ENCODE measurements around the gene NDUFA7. TPM values are rescaled to one million over a fixed set of nuclear protein-coding genes. Genes with fewer than 3 reads are reported as not detected.

NDUFA7 gene
- total RNA-seq, 1 experiment from 2014 or later, result 70.2 TPM

DNA sequence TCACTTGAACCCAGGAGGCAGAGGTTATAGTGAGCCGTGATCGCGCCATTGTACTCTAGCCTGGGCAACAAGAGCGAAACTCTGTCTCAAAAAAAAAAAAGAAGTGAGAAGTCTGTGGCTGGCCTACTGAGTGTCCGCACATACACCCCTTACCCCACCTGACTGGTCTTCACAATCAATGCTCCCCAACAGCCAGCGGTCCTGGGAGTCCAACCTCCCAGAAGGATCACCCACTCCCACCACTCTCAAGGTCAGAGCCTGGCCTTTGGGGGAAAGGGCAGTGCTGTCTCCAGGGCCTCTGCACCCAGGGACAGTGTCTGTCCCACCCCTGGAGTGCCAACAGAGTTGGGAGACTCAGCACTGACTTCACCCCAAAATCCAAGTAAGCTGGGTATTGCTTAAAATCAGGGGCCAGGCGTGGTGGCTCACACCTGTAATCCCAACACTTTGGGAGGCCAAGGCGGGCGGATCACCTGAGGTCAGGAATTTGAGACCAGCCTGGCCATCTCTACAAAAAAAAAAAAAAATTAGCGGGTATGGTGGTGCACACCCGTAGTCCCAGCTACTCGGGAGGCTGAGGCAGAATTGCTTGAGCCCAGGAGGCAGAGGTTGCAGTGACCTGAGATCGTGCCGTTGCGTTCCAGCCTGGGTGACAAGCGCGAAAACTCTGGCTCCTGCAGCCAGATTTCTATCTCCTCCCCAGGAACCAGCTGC lies 10.7 kb downstream of the NDUFA7 start:
- TF ChIP-seq, protein P1, sequence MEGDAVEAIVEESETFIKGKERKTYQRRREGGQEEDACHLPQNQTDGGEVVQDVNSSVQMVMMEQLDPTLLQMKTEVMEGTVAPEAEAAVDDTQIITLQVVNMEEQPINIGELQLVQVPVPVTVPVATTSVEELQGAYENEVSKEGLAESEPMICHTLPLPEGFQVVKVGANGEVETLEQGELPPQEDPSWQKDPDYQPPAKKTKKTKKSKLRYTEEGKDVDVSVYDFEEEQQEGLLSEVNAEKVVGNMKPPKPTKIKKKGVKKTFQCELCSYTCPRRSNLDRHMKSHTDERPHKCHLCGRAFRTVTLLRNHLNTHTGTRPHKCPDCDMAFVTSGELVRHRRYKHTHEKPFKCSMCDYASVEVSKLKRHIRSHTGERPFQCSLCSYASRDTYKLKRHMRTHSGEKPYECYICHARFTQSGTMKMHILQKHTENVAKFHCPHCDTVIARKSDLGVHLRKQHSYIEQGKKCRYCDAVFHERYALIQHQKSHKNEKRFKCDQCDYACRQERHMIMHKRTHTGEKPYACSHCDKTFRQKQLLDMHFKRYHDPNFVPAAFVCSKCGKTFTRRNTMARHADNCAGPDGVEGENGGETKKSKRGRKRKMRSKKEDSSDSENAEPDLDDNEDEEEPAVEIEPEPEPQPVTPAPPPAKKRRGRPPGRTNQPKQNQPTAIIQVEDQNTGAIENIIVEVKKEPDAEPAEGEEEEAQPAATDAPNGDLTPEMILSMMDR (conservative IDR thresholded peaks at IDR 0.05; ENCODE audit: low read depth, low read length), result no peak
- TF ChIP-seq EZH2 (IDR thresholded peaks at IDR 0.05; ENCODE audit: borderline replicate concordance, low read depth, low read length, poor library complexity, severe bottlenecking), result no peak
- DNase-seq (ENCODE audit: low spot score), result no peak
- ChIA-PET CTCF (no interaction called here), POLR2A (ENCODE audit: low non-redundant PET) (interaction anchor here (0.6 kb wide), 2 partner anchors 50 to 134 kb away, joined by 3 to 7 read pairs; no protein-coding TSS in a partner anchor)
- Histone ChIP-seq H3K27ac (ENCODE audit: low read depth, low read length, poor library complexity, severe bottlenecking) (no peak overlapping the region), H3K36me3 (ENCODE audit: insufficient read depth, low read length, poor library complexity, severe bottlenecking) (peaks cover 18% of the 10 kb centered on the region), H3K4me3 (ENCODE audit: low read depth, low read length, poor library complexity, severe bottlenecking) (no peak overlapping the region), H3K9me3 (ENCODE audit: low read depth, low read length, poor library complexity, severe bottlenecking) (no peaks in the 10 kb centered on the region), H3K4me1 (ENCODE audit: insufficient read depth, low read length, poor library complexity, severe bottlenecking) (peaks cover 22% of the 10 kb centered on the region), H3K27me3 (replicated peaks; ENCODE audit: insufficient read depth, low read depth, low read length, poor library complexity) (no peaks in the 10 kb centered on the region)
- BruUV-seq (replicated peaks), result no TSS peak
- intact Hi-C loops (cut with micrococcal nuclease; ENCODE audit: unreplicated experiment), result no loop called here

DNA sequence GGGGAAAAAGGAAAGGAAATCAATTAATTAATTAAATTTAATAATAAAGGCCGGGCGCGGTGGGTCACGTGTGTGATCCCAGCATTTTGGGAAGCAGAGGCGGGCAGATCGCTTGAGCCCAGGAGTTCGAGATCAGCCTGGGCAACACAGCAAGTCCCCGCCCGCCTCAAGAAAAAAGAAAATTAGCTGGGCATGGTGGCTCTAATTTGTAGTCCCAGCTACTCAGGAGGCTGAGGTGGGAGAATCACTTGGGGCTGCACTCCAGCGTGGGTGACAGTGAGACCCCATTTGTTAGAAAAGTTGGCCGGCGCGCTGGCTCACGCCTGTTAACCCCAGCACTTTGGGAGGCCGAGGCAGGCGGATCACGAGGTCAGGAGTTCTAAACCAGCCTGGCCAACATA lies 12.3 kb downstream of the NDUFA7 start:
- intact Hi-C loops (cut with micrococcal nuclease; ENCODE audit: unreplicated experiment), result no loop called here
- H3K9me3 ChIP-seq (ENCODE audit: low read depth, low read length, poor library complexity, severe bottlenecking), result no peaks in the 10 kb centered on the region
- ChIA-PET CTCF (no interaction called here), POLR2A (ENCODE audit: low non-redundant PET) (no interaction called here)
- peaks cover 22% of the 10 kb centered on the region for H3K4me1 ChIP-seq (ENCODE audit: insufficient read depth, low read length, poor library complexity, severe bottlenecking)
- H3K27ac ChIP-seq (ENCODE audit: low read depth, low read length, poor library complexity, severe bottlenecking), result no peak overlapping the region
- TF ChIP-seq, protein P1 (conservative IDR thresholded peaks at IDR 0.05; ENCODE audit: low read depth, low read length), result no peak
- no peak for TF ChIP-seq EZH2 (IDR thresholded peaks at IDR 0.05; ENCODE audit: borderline replicate concordance, low read depth, low read length, poor library complexity, severe bottlenecking)
- H3K27me3 ChIP-seq (replicated peaks; ENCODE audit: insufficient read depth, low read depth, low read length, poor library complexity), result no peaks in the 10 kb centered on the region
- peak overlapping the region; percentile 67 for H3K4me3 ChIP-seq (ENCODE audit: low read depth, low read length, poor library complexity, severe bottlenecking)
- no TSS peak for BruUV-seq (replicated peaks)
- H3K36me3 ChIP-seq (ENCODE audit: insufficient read depth, low read length, poor library complexity, severe bottlenecking), result peaks cover 11% of the 10 kb centered on the region
- DNase-seq (ENCODE audit: low spot score), result no peak

DNA sequence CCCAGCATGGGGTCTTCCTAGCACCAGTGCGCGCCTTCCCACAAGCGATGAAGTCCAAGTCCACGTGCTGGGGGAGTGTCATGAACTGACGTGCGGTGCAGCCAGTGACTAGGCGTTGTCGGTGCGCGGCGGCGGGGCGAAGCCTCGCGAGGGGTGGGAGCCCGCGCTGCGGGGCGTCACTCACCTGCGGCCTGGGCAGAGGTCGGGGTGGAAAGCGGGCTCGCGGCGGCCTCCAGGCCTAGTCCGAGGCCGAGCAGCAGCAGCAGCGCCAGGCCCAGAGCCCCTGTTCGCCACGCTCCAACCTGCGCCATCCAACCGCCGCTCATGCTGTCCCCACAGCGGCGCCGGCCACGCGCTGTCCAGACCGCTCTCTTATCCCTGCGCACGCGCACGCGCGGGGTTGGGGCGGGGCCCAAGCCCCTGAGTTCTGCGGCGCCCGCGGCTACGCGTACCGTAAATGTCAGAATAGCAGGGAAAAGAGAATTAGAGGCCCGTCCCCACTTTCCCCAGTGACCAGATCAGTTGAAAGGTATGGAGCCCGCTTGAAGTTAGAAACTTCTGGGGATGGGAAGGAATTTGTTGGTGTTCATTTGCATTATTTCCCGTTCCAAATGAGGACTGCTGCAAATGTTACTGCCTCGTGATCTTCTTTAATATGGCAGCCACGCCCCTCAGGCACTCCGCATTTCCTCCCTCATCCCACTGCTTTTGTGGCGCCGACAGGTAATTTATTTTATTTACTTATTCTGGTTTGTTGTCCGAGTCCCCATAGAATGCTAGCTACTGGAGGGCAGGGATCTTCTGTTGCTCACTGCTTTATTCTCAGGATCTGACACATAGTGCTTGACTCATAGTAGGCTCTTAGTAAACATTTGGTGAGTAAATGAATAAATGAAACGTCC lies 13.0 kb downstream of the NDUFA7 start, which contains the start of gene CD320:
TSS of gene CD320 (minus strand) at position 394 of the 902 bp plus-strand sequence. CDS start at position 326, 68 bp downstream.
- TF ChIP-seq EZH2 (IDR thresholded peaks at IDR 0.05; ENCODE audit: borderline replicate concordance, low read depth, low read length, poor library complexity, severe bottlenecking), result no peak
- TF ChIP-seq, protein P1 (conservative IDR thresholded peaks at IDR 0.05; ENCODE audit: low read depth, low read length), result no peak
- BruUV-seq (replicated peaks), result TSS peak; percentile 46
- peak; percentile 96 for DNase-seq (ENCODE audit: low spot score)
- POLR2A ChIA-PET (ENCODE audit: low non-redundant PET), result no interaction called here
- intact Hi-C loops (cut with micrococcal nuclease; ENCODE audit: unreplicated experiment), result no loop called here
- peaks cover 22% of the 10 kb centered on the region for H3K4me1 ChIP-seq (ENCODE audit: insufficient read depth, low read length, poor library complexity, severe bottlenecking)
- H3K36me3 ChIP-seq (ENCODE audit: insufficient read depth, low read length, poor library complexity, severe bottlenecking), result peaks cover 11% of the 10 kb centered on the region
- H3K27ac ChIP-seq (ENCODE audit: low read depth, low read length, poor library complexity, severe bottlenecking), result peak within 1 kb of the TSS; percentile 90
- H3K9me3 ChIP-seq (ENCODE audit: low read depth, low read length, poor library complexity, severe bottlenecking), result no peaks in the 10 kb centered on the region
- CTCF ChIA-PET, result no interaction called here
- no peaks in the 10 kb centered on the region for H3K27me3 ChIP-seq (replicated peaks; ENCODE audit: insufficient read depth, low read depth, low read length, poor library complexity)
- peak within 1 kb of the TSS; percentile 67 for H3K4me3 ChIP-seq (ENCODE audit: low read depth, low read length, poor library complexity, severe bottlenecking)
